Mucosa of descending colon (tissue), 3 donors: ENCODE measurements around the gene BBS4. TPM values are rescaled to one million over a fixed set of nuclear protein-coding genes. Genes with fewer than 3 reads are reported as not detected.
"Not testable (repeated sequence)": the region's sequence is repeated elsewhere in the genome, so short reads cannot be mapped to it uniquely, and the experiment has no call there.

Experiments
- ATAC-seq: fragments of 200-7000 bp; cut with Tn5 transposase; one replicate; pipeline ENCODE4 v1.9.1; 2020; ENCODE audit warnings: mild to moderate bottlenecking, moderate library complexity
- DNase-seq, 3 donors: peaks; one replicate each; pipeline ENCODE4 v3.0.0-alpha.2; 2020
- H3K36me3 ChIP-seq: fragments of 200-600 bp; one replicate; pipeline ENCODE4 v1.8.0; 2021; ENCODE audit warnings: low read depth, mild to moderate bottlenecking
- H3K4me1 ChIP-seq: fragments of 200-600 bp; one replicate; pipeline ENCODE4 v1.8.0; 2021; ENCODE audit warnings: low read depth, mild to moderate bottlenecking
- H3K4me3 ChIP-seq: fragments of 200-600 bp; one replicate; pipeline ENCODE4 v1.8.0; 2021; ENCODE audit warnings: mild to moderate bottlenecking
- H3K9me3 ChIP-seq: fragments of 200-600 bp; one replicate; pipeline ENCODE4 v1.8.0; 2021; ENCODE audit warnings: mild to moderate bottlenecking
- CTCF ChIP-seq: fragments of 200-600 bp; IDR thresholded peaks from one replicate; pipeline ENCODE4 v1.8.0; 2022; ENCODE audit warnings: antibody characterized with exemption, mild to moderate bottlenecking
- intact Hi-C, 2 donors: fragments of 100-400 bp; cut with DNase I in 1 of 2; cut with micrococcal nuclease in 1 of 2; formaldehyde crosslinking; loops; one replicate each; pipeline versions ENCODE4 v1.11.0 to v1.11.1; 2022; cut with DNase I, micrococcal nuclease
- total RNA-seq, 3 donors: library from RNA; stranded (reverse); fragmentation: NEBNext Ultra II Directional in 2 of 3; extraction: Animal tissue kit (Norgen Biotek cat#: 25700) in 2 of 3; gene quantifications; one replicate each; pipeline versions ENCODE4 v1.2.1 to v1.2.4, GENCODE V29; 2021 to 2023
- donor health status: DM: no; HTN: no; CAD: no; lungs with moderate emphysema.
- donor health status: DM: no; HTN: no; CAD: no.
- donor health status: DM: no; HTN: yes; CAD: no.

BBS4 gene
- total RNA-seq, 3 donors from 2014 or later, result 11.7 to 15.0 (median 13.6) TPM

DNA sequence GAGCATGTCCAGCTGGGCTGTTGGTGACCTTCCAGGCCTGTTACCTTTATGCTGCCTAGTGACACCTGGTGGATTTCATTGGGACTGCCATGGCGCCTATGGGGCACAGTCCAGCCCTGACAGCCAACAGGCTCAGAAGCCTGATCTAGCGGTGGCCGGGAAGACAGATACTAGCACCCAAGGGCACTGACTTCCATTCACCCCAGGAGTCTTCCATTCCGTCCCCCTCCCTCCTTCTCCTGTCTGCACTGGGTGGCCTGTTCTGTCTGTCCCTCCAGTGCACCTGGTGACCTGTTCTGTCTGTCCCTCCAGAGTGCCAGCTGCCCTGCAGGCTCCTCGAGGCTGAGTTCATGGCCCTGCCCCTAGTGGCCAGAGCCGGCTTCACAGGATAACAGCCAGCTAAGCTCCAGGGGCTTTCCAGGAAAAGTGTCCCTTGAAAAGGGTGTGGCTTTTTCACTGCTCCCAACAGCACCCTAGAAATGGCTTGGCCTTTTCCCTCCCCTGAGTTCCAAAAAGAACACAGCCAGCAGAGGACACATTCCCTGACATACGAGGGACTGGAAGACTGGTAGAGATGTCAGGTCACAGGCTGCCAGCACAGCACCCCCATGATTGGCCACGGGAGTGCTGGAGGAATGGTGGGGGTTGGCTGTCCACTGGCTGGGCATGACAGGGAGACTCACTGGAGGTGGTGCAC lies 15.2 kb upstream of the BBS4 start:
- DNase-seq (peak; percentile 82 to 95 (median 89)), ATAC-seq (peak; percentile 100)
- peak; percentile 57 for TF ChIP-seq CTCF
- H3K4me1 ChIP-seq, H3K9me3 ChIP-seq, intact Hi-C loops, H3K4me3 ChIP-seq, H3K36me3 ChIP-seq: not testable (repeated sequence)

- ATAC-seq, result no peak
- TF ChIP-seq CTCF, result no peak
- peaks cover 2% of the 10 kb centered on the region for H3K4me1 ChIP-seq
- H3K4me3 ChIP-seq, result no peak overlapping the region
- no peaks in the 10 kb centered on the region for H3K36me3 ChIP-seq
- no peak for DNase-seq
- no peaks in the 10 kb centered on the region for H3K9me3 ChIP-seq
- intact Hi-C loops, result no loop called here
Observed at GRCh38 chr15:72671525-72671924, 14.5 kb upstream of the BBS4 start.

DNA sequence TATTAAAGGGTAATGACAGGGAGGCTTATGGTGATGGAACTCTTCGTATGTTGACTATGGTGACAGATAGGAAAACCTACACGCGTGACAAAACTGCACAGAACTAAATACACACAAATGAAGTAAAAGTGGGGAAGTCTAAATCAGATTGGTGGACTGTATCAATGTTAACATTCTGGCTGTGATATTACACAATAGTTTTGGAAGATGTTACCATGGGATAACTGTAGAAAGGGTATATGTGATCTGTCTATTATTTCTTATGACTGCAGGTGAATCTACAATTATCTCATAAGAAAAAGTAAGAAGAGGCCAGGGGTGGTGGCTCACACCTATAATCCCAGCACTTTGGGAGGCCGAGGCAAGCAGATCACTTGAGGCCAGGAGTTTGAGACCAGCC lies 9.2 kb upstream of the BBS4 start:
- ATAC-seq, result no peak
- Histone ChIP-seq H3K9me3 (no peaks in the 10 kb centered on the region), H3K4me3 (no peak overlapping the region), H3K4me1 (no peaks in the 10 kb centered on the region), H3K36me3 (no peaks in the 10 kb centered on the region)
- intact Hi-C loops, result no loop called here
- DNase-seq, result no peak
- TF ChIP-seq CTCF, result no peak

DNA sequence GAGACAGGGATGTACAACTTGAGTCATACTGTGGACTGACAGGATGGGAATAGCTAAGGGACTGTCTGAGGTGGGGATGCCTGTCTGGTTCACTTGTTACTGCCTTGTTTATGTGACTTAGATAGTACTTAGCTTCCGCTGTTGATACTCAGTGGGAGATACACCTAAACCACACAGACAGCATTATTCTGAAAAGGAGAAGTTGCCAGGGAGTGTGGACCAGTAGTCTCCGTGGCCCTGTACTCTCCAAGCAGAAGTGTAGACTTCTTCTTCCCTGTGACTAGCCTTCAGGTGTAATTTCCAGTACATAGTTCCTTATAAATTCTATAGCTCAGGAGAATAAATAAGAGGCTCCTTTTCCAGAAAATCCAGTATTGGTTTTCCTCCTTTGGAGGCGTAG lies 5.1 kb upstream of the BBS4 start:
- Histone ChIP-seq H3K4me1 (peaks cover 8% of the 10 kb centered on the region), H3K9me3 (no peaks in the 10 kb centered on the region), H3K4me3 (no peak overlapping the region), H3K36me3 (no peaks in the 10 kb centered on the region)
- intact Hi-C loops, result no loop called here
- ATAC-seq (no peak), DNase-seq (no peak)
- no peak for TF ChIP-seq CTCF

DNA sequence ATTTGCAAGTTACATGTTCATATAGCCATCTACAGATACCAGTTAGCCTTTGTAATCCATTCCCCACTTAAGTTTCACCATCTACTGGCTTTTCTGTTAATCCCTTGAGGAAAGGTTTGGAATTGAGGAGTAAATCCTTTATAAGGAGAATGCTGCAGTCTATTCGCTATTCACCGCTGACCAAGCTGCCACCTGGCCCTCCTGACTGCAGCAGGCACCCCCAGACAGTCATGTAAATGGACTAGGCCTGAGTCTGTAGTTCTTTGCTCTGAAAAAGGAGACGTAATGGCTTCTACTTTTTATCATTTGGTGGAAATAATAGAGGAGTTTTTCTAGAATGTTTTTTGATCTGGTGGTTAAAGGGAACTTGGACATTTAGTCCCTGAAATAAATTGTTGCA lies 3.2 kb upstream of the BBS4 start:
- intact Hi-C loops, result no loop called here
- Histone ChIP-seq H3K36me3 (no peaks in the 10 kb centered on the region), H3K4me3 (no peak overlapping the region), H3K4me1 (peaks cover 8% of the 10 kb centered on the region), H3K9me3 (no peaks in the 10 kb centered on the region)
- DNase-seq (no peak), ATAC-seq (no peak)
- TF ChIP-seq CTCF, result no peak
